KG1 (cell line): ENCODE measurements around the gene CAPS.

Experiments used
- DNase-seq: peaks from one replicate; lab custom pipeline; 2025; lab: John Stamatoyannopoulos, UW

Gene CAPS

GRCh38 chr19:5910638-5910907 is 3.5 kb upstream of the CAPS start:
- no peak for DNase-seq

GRCh38 chr19:5911366-5911765 is 2.7 kb upstream of the CAPS start:
- DNase-seq = no peak

GRCh38 chr19:5914358-5914774 is 312 bp downstream of the CAPS start:
- no peak for DNase-seq

GRCh38 chr19:5914946-5915781 is 1.1 kb downstream of the CAPS start:
- DNase-seq = no peak

- no peak for DNase-seq
These were observed 1.7 kb downstream of the CAPS start for GRCh38 chr19:5915782-5916165.

GRCh38 chr19:5916181-5916708 is 2.2 kb downstream of the CAPS start:
- no peak for DNase-seq

- DNase-seq = no peak
These were observed 3.5 kb downstream of the CAPS start for GRCh38 chr19:5917431-5918107.

GRCh38 chr19:5918463-5919079 is 4.5 kb downstream of the CAPS start:
- DNase-seq = no peak

GRCh38 chr19:5921516-5922160 is 7.6 kb downstream of the CAPS start:
- DNase-seq = no peak

GRCh38 chr19:5922161-5922545 is 8.1 kb downstream of the CAPS start:
- no peak for DNase-seq

- no peak for DNase-seq
These were observed 9.3 kb downstream of the CAPS start for GRCh38 chr19:5923356-5923755.

GRCh38 chr19:5925830-5926427 is 11.9 kb downstream of the CAPS start:
- DNase-seq = no peak

GRCh38 chr19:5926641-5927440 is 12.8 kb downstream of the CAPS start:
- no peak for DNase-seq

GRCh38 chr19:5927441-5927821 is 13.4 kb downstream of the CAPS start:
- DNase-seq = no peak

GRCh38 chr19:5929179-5929578 is 15.1 kb downstream of the CAPS start:
- no peak for DNase-seq

- no peak for DNase-seq
These were observed 15.6 kb downstream of the CAPS start for GRCh38 chr19:5929625-5930024.

GRCh38 chr19:5931251-5931650 is 17.2 kb downstream of the CAPS start:
- no peak for DNase-seq

GRCh38 chr19:5932146-5932545 is 18.1 kb downstream of the CAPS start:
- DNase-seq = no peak

- DNase-seq = no peak
These were observed 18.7 kb downstream of the CAPS start for GRCh38 chr19:5932609-5933262.

- no peak for DNase-seq
These were observed 19.5 kb downstream of the CAPS start for GRCh38 chr19:5933391-5934068.
